ENCODE measurements around the gene C3.
"Not testable (repeated sequence)": the region's sequence is repeated elsewhere in the genome, so short reads cannot be mapped to it uniquely, and the experiment has no call there.

The C3 gene

GRCh38 chr19:6754136-6754535 lies 33.7 kb upstream of the C3 start:
- CTCF ChIA-PET: interaction anchor here (0.8 to 4.3 kb wide), 11 partner anchors 10 to 238 kb away, joined by 3 to 14 read pairs (median 3); partner anchors contain the start of genes GPR108, TRIP10 and VAV1
- POLR2A ChIA-PET: interaction anchor here (0.6 to 0.7 kb wide), 2 partner anchors 9 to 12 kb away, joined by 3 to 4 read pairs; no protein-coding TSS in a partner anchor
- no peak for DNase-seq (ENCODE audit: extremely low spot score)
- TF ChIP-seq CTCF (IDR thresholded peaks at IDR 0.05; ENCODE audit: control extremely low read depth, extremely low read depth, low read depth, missing control alignments): no peak

- POLR2A ChIA-PET: no interaction called here
- TF ChIP-seq CTCF (IDR thresholded peaks at IDR 0.05; ENCODE audit: control extremely low read depth, extremely low read depth, low read depth, missing control alignments): peak; percentile 66
- CTCF ChIA-PET: interaction anchor here (1.1 to 4.3 kb wide), 5 partner anchors 12 to 19 kb away, joined by 3 to 14 read pairs (median 3); partner anchors contain the start of genes GPR108, TRIP10 and VAV1
- peak; percentile 91 for DNase-seq (ENCODE audit: extremely low spot score)
These were observed 33.0 kb upstream of the C3 start for GRCh38 chr19:6753178-6754031.

- ChIA-PET CTCF (interaction anchor here (1.2 to 4.3 kb wide), 4 partner anchors 11 to 20 kb away, joined by 3 to 14 read pairs (median 4); partner anchors contain the start of genes GPR108 and VAV1), POLR2A (interaction anchor here (0.5 kb wide), 1 partner anchor 27 kb away, joined by 4 read pairs; no protein-coding TSS in a partner anchor)
- TF ChIP-seq CTCF (IDR thresholded peaks at IDR 0.05; ENCODE audit: control extremely low read depth, extremely low read depth, low read depth, missing control alignments): no peak
- DNase-seq (ENCODE audit: extremely low spot score): no peak
These were observed 32.1 kb upstream of the C3 start for GRCh38 chr19:6752256-6753177.

GRCh38 chr19:6751189-6751588 lies 30.7 kb upstream of the C3 start:
- TF ChIP-seq CTCF (IDR thresholded peaks at IDR 0.05; ENCODE audit: control extremely low read depth, extremely low read depth, low read depth, missing control alignments): no peak
- ChIA-PET CTCF (interaction anchor here (4.3 kb wide), 1 partner anchor 13 kb away, joined by 14 read pairs; the partner anchor contains the start of gene GPR108), POLR2A (no interaction called here)
- no peak for DNase-seq (ENCODE audit: extremely low spot score)

GRCh38 chr19:6750062-6750461 lies 29.6 kb upstream of the C3 start:
- CTCF ChIA-PET: no interaction called here
- POLR2A ChIA-PET: interaction anchor here (0.5 kb wide), 1 partner anchor 66 kb away, joined by 3 read pairs; no protein-coding TSS in a partner anchor
- no peak for DNase-seq (ENCODE audit: extremely low spot score)
- no peak for TF ChIP-seq CTCF (IDR thresholded peaks at IDR 0.05; ENCODE audit: control extremely low read depth, extremely low read depth, low read depth, missing control alignments)

GRCh38 chr19:6748543-6748942 lies 28.1 kb upstream of the C3 start:
- POLR2A ChIA-PET; DNase-seq (ENCODE audit: extremely low spot score): not testable (repeated sequence)
- CTCF ChIA-PET: interaction anchor here (1.4 to 2.6 kb wide), 2 partner anchors 11 to 115 kb away, joined by 3 to 11 read pairs; partner anchors contain the start of gene GPR108

Data from GM10248 (cell line).